Activated gamma-delta T cell treated with anti-CD3 and anti-CD28 coated beads, Interleukin-2, amount 50 U/mL, for 16 hours (primary cell): ENCODE data around the gene SMAD7.

ENCODE experiments used
- DNase-seq: peaks from one replicate; pipeline ENCODE4 v3.0.0-alpha.2; 2020; ENCODE audit warnings: low read depth

The SMAD7 gene

DNA sequence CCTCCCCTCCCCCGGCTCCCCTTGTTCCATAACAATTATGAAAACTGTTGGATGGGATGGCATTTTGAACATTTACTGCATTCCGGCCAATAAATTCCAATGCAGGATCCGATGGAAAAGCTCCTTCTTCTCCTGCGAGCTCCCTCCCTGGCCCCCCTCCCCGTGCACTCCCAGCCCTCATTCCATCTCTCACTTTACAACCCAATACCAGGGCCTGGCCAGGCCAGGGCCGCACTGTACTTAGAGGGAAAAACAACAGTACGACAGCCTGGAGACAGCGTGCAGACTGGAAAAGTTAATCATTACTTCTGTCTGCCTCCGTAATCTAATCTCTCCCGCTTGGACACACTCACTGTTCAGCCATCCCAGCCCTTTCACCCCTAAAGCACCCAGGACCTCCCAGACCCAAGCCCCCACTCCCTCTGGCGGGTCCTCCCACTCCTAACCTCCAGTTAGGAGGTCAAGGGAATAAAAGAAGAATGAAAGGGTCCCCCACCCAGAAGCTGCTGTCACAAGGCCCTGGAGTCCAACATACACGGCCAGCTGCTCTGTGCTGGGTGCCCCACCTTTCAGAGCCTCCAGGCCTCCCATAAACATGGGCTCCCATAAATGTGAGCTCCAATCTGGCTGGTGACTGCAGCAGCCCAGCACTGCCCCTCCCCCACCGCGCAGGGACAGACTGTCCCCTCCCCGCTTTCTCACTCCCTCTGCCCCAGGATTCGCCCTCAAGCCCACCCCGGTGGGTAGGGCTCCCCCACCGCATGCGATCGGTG, 20.6 kb downstream of the SMAD7 start:
- DNase-seq: no peak

DNA sequence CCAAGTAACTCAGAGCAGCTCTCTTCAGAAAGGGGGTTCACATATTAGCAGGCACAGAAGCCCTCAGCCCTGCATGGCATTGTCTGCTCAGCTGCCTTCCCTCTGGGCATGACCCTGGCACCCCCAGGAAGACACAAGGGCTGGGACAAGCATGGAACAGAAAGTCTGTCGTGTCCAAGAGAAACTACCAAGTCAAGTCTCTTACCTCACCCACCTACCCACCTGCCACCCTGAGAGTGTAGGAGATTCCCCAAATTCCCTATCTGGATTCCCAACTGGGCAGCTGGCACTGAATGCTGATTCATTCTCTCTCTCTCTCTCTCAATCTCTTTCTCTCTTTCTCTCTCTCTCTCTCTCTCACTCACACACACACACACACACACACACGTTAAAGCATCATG, 21.6 kb downstream of the SMAD7 start:
- DNase-seq: no peak

DNA sequence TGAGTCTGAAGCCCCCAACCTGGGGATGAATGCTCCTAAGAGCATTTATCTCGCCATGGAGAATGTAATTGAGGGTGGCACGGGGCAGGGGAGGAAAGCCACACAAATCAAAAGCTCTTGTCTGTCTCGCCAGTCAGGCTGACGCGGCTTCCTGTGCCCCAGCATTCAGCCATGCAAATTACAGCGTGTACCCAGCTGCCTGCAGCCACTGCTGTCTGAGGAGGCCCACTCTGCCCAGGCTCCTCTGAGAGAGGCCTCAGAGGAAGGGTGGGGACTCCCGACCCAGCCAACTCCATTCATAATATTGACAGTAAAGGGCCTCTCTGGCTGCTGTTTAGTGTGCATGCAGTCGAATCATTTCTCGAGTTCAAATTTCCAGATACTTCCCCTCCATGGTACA, 22.0 kb downstream of the SMAD7 start:
- DNase-seq: peak; percentile 54

DNA sequence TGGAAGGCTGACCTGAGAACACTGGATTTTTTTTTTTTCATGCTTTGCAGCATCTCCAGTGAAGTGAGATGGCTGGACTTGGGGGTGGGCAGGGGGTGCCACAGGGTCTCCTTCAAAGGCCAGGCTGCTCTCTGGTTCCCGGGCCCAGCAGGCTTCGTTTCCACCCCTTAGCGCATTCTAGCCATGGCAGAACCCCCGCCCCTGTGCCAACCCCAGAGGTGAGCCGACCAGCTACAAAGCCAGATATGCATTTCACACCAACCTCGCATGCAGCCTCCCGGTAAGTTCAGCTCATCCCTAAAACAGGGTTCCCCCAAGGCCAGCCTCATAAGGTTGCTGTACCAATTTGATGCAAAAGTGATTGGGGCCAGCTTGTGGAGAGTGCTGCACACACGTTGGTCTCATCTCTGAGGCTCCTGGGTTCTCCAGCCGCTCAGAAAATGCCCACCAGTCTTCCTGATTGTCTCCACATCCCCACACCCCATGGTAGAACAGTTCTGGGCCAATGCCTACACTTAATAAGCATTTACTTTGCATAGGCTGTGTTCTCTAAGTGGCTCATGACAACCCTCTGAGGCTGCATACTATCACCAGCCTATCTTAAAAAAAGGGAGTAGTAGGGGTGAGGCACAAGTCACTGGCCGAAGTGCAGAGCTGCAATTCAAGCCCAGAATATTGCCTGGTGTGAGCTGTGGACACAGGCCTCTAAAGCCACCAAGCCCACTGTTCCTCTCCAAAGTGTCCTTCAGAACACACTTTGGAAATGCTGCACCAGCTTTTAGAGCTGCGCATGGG, 23.3 kb downstream of the SMAD7 start:
- DNase-seq: no peak

DNA sequence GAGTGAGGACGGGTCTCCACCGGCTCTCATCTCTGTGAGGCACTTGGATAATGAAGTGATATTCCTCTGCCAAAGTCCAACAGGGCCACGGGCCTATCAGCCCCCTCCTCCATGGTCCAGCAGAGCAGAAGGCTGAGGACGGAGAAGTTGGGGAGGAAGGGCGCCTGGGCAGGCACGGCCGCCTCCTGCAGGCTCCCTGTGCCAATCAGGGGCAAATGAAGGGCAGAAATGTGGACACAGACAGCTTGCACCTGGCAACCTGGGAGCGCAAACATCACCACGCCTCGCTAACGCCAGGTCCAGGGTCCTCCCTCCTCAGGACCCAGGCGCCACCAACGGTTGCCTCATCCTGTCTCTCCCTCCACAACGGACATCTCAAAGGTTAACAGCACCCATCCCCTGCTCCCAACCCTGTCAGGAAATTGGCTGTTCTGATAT, 24.3 kb downstream of the SMAD7 start:
- DNase-seq: no peak

DNA sequence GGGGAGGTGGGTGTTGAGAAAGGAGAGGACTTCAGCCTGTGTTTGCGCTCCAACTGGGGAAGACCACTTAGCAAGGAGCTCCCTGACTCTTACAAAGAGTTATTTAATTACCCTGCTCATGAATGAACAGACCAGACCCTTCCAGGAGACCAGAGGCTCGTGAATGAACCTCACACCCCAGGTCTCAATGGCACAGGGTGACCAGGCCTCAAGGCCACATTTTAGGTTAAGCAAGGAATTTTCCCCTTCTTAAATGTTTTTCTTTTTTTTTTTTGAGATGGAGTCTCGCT, 25.3 kb downstream of the SMAD7 start:
- DNase-seq: no peak

DNA sequence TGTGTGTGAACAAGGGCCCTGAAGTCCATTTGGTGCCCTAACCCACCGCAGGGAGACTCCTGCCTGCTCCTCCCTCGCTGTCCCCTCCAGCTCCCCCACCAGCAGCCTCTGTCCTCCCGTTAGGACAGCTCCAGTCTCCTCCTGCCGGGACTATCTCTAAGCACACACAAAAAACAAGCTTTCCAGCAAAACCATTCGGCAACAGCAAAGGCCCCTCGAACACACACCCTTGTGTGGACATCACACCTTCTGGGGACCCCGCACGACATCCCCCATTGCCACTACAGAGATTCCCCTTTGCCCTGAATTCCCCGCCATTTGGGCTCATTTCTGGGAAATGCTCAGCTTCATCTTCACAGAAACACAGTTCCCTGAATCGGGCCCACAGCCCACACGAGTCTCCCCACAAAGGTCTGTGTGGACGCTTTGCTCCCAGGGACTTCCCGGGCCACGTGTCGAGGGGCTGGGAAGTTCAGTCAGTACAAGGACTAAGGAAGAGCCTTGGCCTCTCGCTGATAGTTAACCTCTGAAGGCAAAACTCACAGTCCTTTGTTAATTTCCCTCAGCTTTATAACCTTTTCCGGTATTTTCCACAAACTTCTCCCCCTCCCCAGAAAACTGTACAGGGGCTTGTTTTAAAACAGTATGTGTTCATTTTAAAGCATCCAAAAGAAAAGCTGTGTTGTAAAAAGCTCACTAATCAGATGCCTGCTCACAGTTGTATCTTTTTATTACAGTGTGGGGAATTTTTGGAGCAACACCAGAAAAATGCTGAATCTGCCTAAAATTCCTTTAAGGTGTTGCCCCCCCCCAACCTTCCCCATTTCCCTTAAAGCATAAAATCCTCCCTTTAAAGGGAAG, 25.9 kb downstream of the SMAD7 start:
- DNase-seq: no peak

DNA sequence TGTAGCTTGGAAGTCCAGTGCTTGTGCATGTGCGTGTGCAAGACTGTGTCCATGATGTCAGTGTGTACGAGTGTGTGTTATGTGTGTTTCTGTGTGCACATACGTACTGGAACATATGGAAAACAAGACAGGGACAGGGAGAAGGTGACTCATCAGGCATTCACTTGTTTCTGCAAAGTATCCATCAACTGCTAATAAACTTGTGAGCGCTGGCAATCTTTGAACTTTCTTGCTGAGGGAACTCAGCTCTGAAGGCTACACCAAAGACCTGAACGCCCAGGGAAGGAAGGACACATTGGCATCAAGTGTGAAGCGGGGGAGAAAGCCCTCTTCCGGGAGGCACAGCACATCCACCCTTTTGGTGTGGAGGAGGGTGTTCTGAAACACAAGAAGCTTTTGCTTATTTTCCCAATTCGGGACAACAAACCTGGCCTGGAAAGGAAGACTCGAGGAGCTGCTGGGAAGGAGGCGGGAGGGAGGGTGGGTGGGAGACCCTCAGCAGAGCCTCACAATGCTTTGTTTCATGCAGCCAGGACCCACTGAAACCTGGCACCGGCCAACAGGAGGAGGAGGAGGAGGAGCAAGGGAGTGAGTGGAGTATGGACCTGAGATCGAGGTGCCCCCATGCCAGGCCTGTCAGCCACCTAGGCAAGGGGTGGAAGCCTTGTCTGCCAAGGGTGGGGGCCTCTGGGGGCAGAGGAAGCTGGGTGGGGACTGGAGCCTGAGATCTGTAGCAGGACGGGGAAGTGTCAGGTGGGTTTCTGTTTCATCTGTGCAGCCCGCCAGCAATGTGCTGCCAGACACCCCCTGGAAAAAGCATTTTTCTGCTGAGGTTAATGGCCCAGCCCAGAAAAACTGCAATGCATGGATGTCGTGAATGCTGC, 26.8 kb downstream of the SMAD7 start:
- no peak for DNase-seq

DNA sequence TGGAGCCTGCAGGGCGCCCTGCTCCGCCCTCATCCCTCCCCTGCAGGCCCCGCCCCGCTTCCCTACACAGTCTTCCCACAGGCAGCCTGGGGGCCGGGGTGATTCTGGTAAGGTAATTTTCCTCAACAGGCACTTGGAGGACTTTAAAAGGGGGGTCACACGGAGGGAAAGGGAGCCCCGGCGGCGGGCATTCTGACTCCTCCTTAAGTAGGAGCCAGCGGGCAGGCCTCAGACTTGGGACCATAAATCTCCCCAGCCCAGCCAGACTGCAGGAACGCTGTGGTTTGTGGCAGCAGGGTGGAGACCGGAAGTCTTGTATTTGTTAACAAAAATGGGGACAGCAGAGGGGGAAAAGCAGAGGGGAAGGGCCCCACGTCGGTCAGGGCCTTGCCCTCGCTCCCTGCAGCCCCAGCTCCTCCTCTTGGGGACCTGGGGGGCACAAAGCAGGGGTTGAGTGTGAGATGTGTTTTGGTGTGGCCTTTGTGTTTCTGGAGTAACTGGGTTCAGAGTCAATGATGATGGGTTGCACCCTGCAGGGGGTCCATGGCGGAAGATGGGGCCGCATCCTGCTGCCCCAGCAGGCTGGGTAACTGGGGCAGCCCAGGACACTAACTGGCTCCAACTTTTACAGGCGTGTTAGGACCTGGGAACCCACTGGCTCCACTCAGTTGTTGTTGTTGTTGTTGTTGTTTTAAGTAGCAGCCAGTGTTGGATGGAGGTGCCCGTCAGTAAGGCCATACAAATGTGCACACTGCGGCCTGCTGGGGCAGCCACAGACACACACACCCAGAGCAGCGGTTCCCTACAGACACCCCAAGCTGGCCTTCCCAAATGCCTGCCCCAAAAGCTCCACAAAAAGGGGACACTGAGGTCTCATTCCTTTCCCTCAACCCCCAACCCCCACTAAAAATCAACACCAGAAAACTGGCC, 27.7 kb downstream of the SMAD7 start:
- DNase-seq: no peak

DNA sequence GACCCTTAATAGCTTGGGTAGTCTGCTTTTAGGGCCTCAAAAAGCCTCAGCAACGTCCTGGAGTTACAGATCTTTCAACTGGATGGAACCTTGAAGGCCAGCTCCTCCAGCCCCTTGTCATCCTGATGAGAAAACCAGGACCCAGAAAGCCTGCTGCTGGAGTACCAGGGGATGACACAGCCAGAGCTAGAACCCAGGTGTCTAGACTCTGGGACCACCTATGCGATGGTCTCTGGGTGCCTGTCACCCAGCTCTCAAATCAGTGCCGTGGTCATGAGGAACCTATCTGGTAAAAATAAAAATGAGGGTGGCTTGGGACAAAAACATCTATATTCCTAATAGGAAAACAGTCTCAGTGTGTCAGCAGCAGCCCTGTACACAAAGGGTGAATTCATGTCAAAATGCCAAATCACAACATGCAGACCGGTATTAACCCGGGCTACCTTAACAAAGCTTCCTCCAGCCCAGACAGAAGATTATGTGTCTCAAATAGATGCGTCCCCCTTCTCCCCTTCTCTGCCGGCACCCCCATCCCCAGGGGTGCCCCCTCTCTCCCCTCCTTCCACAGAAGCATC, 28.5 kb downstream of the SMAD7 start:
- DNase-seq: no peak

DNA sequence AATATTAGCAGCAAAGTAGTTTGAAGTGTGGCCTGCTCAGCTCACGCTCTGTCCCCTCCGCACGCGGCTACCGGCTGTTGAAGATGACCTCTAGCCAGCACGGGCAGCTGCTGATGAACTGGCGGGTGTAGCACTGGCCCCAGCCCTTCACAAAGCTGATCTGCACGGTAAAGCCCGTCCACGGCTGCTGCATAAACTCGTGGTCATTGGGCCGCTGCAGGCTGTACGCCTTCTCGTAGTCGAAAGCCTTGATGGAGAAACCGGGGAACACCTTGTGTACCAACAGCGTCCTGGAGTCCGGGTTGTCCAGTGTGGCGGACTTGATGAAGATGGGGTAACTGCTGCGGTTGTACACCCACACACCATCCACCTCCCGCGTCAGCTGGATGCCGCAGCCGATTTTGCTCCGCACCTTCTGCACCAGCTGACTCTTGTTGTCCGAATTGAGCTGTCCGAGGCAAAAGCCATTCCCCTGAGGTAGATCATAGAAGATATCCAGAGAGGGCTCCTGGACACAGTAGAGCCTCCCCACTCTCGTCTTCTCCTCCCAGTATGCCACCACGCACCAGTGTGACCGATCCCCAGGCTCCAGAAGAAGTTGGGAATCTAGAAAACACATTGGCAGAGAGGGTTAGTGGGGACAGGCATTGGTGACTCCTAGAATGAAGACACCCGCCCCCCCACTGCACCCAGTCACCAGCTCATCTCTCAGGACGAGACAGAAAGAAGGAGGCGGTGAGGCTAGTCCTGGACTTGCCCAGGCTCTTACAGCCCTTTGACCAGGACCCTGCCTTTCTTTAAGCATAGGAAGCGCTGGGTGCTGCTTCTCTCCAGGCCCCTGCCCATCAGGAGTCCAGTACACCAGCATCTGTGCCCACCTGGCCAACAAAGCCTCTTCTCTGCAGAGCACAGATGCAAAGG, 29.2 kb downstream of the SMAD7 start:
- DNase-seq: no peak

DNA sequence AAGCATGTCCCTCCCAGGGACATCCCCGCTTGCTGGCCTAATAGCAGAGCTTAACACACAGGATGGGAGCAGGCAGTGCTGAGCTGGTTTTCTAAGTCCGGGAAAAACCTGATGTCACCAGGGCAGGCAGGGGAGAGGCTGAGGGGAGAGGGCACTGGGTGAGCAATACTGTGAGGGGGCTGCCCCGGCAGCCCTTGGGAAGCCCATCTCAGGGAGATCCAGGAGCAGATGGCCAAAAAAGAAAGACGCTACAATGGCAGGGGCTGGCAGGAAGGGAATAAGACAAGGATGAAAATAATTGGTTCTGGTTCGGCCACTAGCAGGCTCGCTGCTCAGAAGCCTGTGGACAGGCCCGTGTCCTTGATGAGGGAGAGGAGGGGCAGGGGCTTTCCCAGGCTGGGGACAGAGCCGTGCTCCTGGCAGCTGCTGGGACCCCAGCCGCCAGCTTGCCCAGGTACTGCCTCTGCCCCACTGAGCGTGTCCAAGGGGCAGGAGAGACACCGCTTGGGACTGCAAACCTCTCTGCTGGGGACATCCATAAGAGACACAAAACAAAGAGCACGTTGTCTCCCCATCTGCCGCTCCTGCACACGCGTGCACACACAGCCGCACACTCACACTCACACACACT, 30.2 kb downstream of the SMAD7 start:
- no peak for DNase-seq

DNA sequence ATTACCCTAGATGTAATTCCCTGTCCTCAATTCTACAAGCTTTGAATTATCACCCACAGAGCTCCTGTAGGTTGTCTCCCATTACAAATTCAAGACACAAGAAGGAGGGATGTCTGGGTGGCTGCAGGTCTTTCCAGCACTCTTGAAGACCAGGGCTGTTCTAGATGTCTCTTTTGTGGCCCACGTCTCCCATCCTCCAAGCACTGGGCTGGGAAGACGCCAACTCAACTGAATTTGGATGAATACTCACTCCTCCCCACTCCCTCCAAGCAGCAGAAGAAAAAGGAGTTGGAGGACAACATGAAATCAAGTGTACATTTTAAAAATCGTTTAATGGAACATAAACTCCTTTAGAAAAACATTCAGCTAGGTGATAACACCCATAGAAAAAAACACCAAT, 31.2 kb downstream of the SMAD7 start:
- DNase-seq: no peak

DNA sequence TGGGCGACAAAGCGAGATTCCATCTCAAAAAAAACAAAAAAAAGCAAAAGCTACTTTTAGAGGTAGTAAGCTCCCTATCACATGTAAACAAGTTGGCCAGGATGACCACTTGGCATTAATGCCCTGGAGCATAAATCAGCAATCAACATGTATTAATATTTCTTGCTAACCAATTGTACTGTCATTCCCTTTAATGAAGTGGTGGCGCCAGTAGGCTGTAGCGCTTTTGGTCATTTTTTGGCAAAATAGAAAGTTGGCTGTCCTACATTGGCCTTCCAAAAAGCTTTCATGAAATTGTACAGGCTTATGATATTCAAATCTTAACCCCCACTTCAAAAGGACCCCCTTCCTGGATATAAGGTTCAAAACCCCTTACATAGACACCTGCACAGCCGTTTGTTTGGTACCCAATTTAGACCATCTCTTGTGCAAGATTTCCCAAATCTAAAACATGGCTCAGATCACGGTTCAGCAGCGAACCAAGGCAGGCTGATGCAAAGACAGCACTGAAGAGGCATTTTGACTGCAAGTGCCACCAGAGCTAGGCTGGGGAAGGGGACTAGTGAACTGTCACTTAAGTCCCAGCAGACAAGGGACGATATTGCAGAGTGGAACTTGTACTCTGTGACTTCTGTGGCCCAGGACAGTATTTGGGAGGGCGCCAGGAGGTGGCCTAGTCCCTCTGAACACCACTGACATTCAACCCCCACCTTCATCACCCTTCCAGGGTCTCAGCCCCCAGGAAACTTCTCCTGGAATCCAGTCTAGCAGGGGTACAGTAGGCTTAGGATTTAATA, 31.9 kb downstream of the SMAD7 start:
- DNase-seq: no peak

DNA sequence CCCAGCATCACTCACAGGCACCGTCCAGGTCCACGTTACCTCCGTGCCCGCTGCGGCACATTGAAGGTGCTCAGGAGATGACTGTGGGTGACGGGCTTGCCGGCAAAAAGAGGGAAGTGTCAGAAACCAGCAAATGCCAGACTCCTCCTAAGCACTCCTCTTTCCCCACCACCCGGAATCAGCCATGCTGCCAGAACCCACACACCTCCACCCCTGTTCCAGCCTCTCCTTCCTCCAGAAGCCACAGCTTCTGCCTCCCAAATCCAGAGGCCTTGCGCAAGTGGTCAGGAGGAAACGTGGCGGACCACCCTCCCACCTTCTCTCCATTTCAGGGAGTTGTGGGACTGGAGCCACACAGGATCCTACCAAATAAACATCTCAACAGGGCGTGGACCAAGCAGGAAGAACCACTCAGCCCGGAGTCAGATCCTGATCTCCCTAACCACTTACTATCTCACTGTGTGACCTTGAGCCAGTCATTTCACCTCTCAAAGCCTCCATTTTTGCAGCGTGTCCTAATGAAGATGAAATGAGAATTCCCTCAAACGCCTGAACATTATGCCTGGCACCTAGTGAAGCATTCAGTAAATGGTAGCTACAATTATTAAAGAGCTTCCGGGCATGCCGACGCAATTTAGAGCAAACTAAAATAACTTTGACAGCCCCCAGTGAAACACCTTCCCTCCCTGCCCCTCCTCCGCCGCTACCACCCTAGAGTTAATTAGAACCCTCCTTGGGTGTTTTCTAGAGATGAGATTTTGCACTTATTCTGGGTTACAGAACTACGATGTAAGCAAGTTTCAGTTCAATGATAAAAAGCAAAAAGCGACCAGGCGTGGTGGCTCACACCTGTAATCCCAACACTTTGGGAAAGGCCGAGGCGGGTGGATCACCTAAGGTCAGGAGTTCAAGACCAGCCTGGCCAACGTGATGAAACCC, 32.9 kb downstream of the SMAD7 start:
- DNase-seq: no peak

DNA sequence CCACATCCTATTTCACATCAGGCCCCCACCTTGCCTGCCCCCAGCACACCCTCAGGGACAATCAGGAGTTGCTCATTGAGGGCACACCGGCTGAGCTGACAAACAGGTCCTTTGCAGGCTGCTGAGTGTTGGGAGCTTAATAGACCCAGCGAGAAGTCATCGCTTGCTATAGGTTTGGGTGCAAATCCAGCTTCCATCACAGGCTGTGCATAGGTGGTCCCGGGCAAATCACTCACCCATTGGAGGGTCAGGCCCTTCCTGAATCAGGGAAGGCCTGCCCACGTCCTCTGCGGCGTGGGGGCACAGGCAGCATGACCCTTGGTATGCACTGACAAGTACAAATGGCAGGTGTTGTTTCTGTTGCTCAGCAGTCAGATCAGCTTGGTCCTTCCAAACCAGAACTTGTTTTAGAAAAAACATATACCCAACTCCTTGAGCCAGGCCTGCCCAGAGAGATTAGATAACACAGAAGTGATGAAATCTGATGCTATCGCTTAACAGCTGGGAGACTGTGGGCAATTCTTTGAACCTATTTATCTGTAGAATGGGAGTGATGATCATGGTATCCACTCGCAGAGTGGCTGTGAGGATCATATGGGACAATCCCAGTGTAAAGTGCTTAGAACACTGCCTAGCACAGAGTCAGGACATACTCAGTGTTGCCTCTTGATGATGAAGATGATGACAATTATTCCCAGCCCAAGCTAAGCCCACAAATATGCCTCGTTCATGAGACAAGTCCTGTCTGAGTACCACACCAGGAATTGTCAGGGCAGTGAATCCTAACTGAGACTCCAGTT, 34.9 kb downstream of the SMAD7 start:
- no peak for DNase-seq
